Pulmonary artery endothelial cell (primary cell): ENCODE measurements around the gene SOX4. TPM values are rescaled to one million over a fixed set of nuclear protein-coding genes. Genes with fewer than 3 reads are reported as not detected.

Source experiments
- DNase-seq: peaks from one replicate; pipeline ENCODE4 v3.0.0-alpha.2; 2011; ENCODE audit warnings: low read depth, low spot score
- total RNA-seq: library from RNA; depleted of rRNA; stranded (reverse); fragments of >200 nt; gene quantifications from 2 replicates; pipeline ENCODE4 v1.2.3, GENCODE V29; 2014

SOX4 gene
- total RNA-seq, 1 donor from 2014 or later = 61.7 TPM

- DNase-seq = no peak
These were observed 420 bp downstream of the SOX4 start for GRCh38 chr6:21593927-21594415.

DNA sequence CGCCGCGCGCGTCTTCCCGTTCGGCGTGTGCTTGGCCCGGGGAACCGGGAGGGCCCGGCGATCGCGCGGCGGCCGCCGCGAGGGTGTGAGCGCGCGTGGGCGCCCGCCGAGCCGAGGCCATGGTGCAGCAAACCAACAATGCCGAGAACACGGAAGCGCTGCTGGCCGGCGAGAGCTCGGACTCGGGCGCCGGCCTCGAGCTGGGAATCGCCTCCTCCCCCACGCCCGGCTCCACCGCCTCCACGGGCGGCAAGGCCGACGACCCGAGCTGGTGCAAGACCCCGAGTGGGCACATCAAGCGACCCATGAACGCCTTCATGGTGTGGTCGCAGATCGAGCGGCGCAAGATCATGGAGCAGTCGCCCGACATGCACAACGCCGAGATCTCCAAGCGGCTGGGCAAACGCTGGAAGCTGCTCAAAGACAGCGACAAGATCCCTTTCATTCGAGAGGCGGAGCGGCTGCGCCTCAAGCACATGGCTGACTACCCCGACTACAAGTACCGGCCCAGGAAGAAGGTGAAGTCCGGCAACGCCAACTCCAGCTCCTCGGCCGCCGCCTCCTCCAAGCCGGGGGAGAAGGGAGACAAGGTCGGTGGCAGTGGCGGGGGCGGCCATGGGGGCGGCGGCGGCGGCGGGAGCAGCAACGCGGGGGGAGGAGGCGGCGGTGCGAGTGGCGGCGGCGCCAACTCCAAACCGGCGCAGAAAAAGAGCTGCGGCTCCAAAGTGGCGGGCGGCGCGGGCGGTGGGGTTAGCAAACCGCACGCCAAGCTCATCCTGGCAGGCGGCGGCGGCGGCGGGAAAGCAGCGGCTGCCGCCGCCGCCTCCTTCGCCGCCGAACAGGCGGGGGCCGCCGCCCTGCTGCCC is 1.1 kb downstream of the SOX4 start:
- DNase-seq = no peak

DNA sequence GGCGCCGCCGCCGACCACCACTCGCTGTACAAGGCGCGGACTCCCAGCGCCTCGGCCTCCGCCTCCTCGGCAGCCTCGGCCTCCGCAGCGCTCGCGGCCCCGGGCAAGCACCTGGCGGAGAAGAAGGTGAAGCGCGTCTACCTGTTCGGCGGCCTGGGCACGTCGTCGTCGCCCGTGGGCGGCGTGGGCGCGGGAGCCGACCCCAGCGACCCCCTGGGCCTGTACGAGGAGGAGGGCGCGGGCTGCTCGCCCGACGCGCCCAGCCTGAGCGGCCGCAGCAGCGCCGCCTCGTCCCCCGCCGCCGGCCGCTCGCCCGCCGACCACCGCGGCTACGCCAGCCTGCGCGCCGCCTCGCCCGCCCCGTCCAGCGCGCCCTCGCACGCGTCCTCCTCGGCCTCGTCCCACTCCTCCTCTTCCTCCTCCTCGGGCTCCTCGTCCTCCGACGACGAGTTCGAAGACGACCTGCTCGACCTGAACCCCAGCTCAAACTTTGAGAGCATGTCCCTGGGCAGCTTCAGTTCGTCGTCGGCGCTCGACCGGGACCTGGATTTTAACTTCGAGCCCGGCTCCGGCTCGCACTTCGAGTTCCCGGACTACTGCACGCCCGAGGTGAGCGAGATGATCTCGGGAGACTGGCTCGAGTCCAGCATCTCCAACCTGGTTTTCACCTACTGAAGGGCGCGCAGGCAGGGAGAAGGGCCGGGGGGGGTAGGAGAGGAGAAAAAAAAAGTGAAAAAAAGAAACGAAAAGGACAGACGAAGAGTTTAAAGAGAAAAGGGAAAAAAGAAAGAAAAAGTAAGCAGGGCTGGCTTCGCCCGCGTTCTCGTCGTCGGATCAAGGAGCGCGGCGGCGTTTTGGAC is 2.0 kb downstream of the SOX4 start:
- DNase-seq = no peak

GRCh38 chr6:21596145-21596948 is 2.8 kb downstream of the SOX4 start:
- no peak for DNase-seq

DNA sequence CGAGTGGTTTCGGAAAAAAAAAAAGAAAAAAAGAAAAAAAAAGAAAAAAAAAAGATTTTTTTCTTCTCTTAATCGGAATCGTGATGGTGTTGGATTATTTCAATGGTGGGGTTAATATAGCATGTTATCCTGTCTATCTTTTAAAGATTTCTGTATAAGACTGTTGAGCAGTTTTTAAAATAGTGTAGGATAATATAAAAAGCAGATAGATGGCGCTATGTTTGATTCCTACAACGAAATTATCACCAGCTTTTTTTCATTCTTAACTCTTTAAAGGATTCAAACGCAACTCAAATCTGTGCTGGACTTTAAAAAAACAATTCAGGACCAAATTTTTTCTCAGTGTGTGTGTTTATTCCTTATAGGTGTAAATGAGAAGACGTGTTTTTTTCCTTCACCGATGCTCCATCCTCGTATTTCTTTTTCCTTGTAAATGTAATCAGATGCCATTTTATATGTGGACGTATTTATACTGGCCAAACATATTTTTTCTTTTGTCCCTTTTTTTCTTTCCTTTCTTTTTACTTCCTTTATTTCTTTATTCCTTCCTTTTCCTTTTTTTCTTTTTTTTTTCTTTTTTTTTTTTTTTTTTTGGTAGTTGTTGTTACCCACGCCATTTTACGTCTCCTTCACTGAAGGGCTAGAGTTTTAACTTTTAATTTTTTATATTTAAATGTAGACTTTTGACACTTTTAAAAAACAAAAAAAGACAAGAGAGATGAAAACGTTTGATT is 3.6 kb downstream of the SOX4 start:
- no peak for DNase-seq

- no peak for DNase-seq
These were observed 4.5 kb downstream of the SOX4 start for GRCh38 chr6:21597801-21598673.

DNA sequence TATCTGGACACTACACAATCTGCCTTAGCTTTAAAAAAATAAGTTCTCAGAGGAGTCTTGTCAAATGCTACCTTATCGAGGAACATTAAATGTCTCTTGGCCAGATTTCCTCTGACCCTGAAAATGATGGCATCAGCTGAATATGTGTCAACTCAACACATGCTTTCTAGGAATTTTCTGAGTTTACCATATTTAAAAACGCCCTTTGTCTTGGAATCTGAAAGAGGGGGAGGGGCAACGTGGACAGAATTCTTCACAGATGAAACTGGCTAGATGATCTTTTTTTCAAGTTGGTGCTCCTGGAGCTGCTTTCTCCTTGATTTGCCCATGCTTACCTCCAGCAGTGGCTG is 5.1 kb downstream of the SOX4 start:
- DNase-seq = no peak

DNA sequence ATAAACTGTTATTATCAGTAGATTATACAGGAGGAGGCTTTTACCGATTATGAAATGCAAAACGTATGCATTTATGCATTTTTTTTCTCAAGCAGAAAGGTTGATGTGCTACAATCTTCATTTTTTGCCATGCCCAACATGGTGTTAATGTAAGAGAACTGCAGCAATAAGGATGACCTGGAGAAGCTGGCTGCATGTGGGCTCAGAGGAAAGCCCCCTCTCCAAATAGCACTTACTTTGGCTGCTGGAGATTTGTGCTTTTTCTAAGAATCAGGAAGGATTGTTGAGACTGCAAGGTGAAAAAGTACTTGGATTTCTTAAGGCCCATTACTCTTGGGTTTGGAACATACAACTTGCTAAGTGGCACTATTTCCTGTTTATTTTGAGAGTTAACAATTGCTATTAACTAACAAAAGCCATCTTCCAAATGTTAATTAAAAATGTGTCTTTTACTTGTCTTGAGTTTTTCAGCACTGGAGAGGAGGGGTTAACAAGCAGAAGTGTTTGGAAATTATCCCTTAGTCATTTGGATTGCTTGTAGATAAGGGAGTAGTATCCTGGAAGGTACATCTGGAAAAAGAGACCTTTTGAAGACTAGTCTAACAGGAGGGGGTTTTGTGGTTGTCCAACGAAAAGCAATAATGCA is 5.6 kb downstream of the SOX4 start:
- no peak for DNase-seq

DNA sequence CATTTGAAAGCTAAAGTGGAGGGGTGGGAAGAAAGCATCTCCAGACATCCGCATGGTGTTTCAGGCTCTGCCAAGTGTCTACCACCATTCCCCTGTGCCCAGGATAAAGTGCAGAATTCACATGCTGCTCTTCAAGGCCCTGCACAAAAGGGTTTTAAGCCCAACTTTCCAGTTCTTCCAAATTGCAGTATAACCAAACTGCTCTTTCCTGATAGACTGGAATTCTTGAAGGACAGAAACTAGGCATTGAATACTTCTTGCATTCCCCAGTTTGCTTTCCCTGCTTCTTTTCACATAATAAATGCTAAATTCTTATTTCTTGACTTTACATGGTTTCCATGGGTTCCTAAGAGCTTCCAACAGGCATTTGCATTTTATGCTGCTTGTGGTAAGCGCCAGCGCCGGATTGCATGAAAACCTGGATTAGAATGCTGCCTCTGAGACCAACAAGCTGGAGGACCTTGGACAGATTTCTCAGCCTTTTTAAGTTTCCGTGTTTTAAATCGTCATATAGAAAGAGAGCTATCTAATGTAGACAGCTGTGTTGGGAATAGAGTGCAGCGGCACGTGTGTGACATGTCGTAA is 7.9 kb downstream of the SOX4 start:
- no peak for DNase-seq

- no peak for DNase-seq
These were observed 8.4 kb downstream of the SOX4 start for GRCh38 chr6:21601932-21602390.

- no peak for DNase-seq
These were observed 9.8 kb downstream of the SOX4 start for GRCh38 chr6:21603082-21603952.

DNA sequence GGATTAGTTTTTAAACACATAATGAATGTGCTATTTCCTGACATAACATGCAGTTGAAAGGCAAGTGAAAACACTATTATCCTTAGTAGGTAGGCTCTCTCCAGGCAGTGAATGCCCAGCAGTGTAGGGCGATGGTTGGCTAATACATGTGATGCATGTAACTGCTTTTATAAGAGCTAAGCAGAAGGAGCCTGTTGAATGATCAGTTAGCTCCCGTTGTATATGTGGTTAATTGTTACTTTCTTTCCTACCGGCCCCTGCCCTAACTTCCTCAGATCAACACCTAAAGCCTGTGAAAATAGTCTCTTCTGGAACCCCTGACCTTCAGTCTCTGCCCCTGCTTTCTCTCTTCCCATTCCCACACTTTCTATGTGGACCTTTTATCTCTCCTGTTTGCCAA is 10.5 kb downstream of the SOX4 start:
- DNase-seq = no peak

DNA sequence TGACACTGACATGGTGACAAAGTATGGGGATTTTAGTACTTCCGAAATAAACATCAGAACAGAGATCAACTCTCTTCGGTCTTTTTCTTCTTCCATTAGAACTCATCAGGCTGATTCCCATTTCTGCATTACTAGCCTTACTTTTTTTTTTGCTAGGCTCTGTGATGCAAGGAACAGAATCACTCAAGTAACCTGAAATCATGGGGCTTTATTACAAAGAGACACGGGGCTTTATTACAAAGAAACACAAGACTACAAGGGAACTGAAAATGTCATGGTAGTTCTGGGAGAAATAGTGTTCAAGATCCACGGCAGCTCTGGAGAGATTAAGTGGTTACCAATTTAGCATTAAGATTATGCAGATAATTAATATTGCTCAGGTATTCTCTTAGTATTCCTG is 11.6 kb downstream of the SOX4 start:
- no peak for DNase-seq

DNA sequence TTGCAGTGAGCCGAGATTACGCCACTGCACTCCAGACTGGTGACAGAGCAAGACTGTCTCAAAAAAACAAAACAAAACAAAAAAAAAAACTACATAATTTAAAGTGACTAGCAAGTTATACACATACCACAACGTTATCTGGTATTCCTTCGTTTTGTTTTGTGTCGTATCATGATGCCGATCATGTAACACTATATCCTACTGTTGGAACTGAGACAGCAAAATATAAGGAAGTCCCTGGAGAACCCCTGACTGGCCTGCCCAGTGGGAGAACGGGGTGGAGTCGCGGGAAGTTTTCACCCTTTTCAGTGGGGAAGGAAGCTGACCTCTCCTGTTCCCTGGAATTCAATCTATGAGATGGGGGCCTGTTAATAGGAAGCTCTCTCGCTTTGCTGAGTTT is 15.1 kb downstream of the SOX4 start:
- no peak for DNase-seq

GRCh38 chr6:21609881-21610329 is 16.4 kb downstream of the SOX4 start:
- no peak for DNase-seq

- no peak for DNase-seq
These were observed 16.8 kb downstream of the SOX4 start for GRCh38 chr6:21610341-21610740.

DNA sequence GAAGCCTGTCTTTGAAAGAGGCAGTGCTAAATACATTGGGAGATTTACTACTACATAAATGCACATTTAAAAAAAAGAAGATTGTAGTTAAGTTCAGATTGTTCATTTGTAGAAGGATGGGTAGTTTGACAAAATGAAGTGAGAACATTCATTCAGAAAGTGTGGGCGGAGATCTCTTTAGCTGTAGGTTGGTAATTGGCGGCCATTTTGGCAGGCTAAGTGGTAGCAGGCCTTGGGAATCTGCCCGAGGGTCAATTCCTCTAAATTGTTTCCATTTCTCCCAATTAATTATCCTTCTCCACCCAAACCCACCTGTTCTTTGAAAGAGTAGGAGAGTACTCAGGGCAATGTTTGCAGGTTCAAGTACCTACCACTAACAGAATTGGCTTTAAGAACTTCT is 17.9 kb downstream of the SOX4 start:
- no peak for DNase-seq
